GM18870 (cell line): ENCODE measurements around the gene CALML4.

Source experiments
- ATAC-seq: cut with Tn5 transposase; IDR thresholded peaks from one replicate; pipeline ENCODE4 v1.9.1; 2021; ENCODE audit warnings: moderate library complexity; ENCODE audit not compliant: unreplicated experiment

Gene CALML4

GRCh38 chr15:68151277-68151676 lies 53.9 kb downstream of the CALML4 start:
- no peak for ATAC-seq

- no peak for ATAC-seq
Measured at GRCh38 chr15:68150187-68150586, 54.9 kb downstream of the CALML4 start.

- ATAC-seq, result no peak
Measured at GRCh38 chr15:68149059-68149458, 56.1 kb downstream of the CALML4 start.

- ATAC-seq, result no peak
Measured at GRCh38 chr15:68148039-68148438, 57.1 kb downstream of the CALML4 start.

- ATAC-seq, result no peak
Measured at GRCh38 chr15:68145706-68146105, 59.4 kb downstream of the CALML4 start.

GRCh38 chr15:68143785-68144184 lies 61.3 kb downstream of the CALML4 start:
- no peak for ATAC-seq

GRCh38 chr15:68143129-68143528 lies 62.0 kb downstream of the CALML4 start:
- ATAC-seq, result no peak
